Vein endothelial cell (primary cell): ENCODE data around the gene ESAM. TPM values are rescaled to one million over a fixed set of nuclear protein-coding genes. Genes with fewer than 3 reads are reported as not detected.

ENCODE experiments used
- total RNA-seq: library from RNA; depleted of rRNA; stranded (reverse); fragments of >200 nt; gene quantifications from 2 replicates; pipeline ENCODE4 v1.2.3, GENCODE V29; 2012

The ESAM gene
- total RNA-seq = 114 and 190 TPM in 2 replicates

DNA sequence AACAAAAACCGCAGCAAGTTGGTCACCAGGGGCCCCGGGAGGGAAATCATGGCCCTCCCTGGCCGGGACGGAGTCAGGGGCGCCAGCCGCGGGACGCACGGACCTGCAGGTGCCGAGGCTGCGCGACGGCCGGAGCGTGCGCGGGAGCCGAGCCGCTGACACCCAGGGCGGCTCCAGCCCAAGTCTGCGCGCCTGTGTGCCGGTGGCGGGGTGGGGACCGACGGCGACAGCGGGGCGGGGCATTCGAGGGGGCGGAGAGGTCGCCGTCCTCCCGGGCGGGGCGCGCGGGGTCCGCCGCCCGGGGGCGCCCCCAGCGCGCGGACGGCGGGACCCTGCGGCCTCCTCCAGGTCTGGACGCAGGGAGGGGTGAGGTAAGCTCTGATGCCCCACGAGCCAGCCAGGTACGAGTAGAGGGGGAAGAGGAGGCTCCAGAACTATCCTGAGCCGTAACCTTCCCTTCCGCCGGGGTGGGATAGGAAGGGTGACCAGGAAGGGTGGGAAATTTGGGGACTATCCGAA lies at the start of gene ESAM:
Gene ESAM, minus strand, starts transcription at position 186 of the 519 bp plus-strand sequence. Its CDS starts 136 bp downstream, at position 50.

GRCh38 chr11:124800226-124800929 lies 38.3 kb upstream of the ESAM start, which contains the start of gene MSANTD2:
MSANTD2 (minus strand) TSS chr11:124800406; CDS start chr11:124800380, 26 bp downstream.

GRCh38 chr11:124751741-124752470 lies 10.2 kb downstream of the ESAM start, which contains the start of gene VSIG2:
VSIG2 (minus strand) TSS chr11:124752255; CDS start chr11:124752137, 118 bp downstream.

DNA sequence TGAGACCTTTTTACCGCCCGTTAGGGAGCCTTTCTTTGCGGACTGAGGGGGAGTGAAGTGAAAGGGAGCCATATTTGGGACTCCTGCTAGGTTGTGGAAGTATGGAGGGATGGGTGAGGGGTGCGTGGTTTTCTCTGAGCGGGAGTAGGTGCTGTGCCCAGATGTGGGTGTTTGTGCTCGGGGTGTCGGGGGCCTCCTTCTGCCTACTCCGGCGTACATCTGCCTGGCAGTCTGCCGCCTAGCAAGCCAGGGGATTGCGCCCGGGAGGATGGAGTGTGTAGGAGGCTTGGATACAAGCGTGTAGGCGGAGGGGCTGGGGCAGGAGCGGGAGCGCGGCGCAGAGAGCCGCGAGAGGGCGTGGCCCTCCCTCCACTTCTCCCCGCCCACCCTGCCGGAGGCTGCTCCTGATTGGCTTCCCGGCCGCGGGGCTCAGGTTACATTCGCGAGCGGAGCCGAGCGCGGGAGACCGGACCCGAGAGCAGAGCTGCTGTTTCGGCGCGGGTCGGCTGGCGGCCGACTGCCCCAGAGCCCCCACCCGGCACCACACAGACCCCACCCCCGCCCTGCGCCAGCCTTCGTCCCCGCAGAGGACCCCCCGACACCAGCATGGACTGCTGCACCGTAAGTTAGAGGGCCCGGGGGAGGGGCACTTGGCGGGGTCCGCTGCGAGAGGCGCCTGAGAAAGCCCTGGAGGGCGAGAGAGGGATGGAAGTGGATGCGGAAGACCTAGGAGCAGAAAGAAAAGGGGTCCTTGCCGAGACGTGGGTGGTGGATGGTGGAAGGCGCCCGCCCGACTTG lies 22.4 kb downstream of the ESAM start, which contains the start of gene NRGN:
Gene NRGN, plus strand, starts transcription at position 464 of the 798 bp plus-strand sequence. Its CDS starts 143 bp downstream, at position 607.

Other genes with a start within 250 kb of the ESAM start
- not detected in 2 replicates for gene OR8B12, start 218.6 kb downstream of the ESAM start, total RNA-seq
- gene OR8A1, start 192.3 kb downstream of the ESAM start, total RNA-seq = not detected in 2 replicates
- gene PANX3, start 150.9 kb downstream of the ESAM start, total RNA-seq = not detected in 2 replicates
- gene TBRG1, start 139.4 kb downstream of the ESAM start, total RNA-seq = 17.6 and 18.3 TPM in 2 replicates
- gene SIAE, start 88.6 kb downstream of the ESAM start, total RNA-seq = 12.9 and 14.7 TPM in 2 replicates
- 7.5 and 8.6 TPM in 2 replicates for gene SPA17, start 88.4 kb downstream of the ESAM start, total RNA-seq
- 2.6 and 4.8 TPM in 2 replicates for gene NRGN, start 22.3 kb downstream of the ESAM start, total RNA-seq
- 0.33 and 0.86 TPM in 2 replicates for gene VSIG2, start 10.0 kb downstream of the ESAM start, total RNA-seq
- 15.4 and 15.8 TPM in 2 replicates for gene MSANTD2, start 38.1 kb upstream of the ESAM start, total RNA-seq
- gene ROBO3, start 103.1 kb upstream of the ESAM start, total RNA-seq = 20.5 and 50.6 TPM in 2 replicates
- 505 and 745 TPM in 2 replicates for gene ROBO4, start 135.6 kb upstream of the ESAM start, total RNA-seq
- gene HEPN1, start 157.0 kb upstream of the ESAM start, total RNA-seq = 0.19 and 0.33 TPM in 2 replicates
- gene HEPACAM, start 173.8 kb upstream of the ESAM start, total RNA-seq = 0.19 TPM in 1 of 2 replicates, not detected in the other
- 1.6 and 4.2 TPM in 2 replicates for gene CCDC15, start 191.9 kb upstream of the ESAM start, total RNA-seq